Stimulated activated CD4-positive, alpha-beta T cell treated with anti-CD3 and anti-CD28 coated beads, Interleukin-12 subunit alpha, Interleukin-12 subunit beta, amount 100 ng/mL, for 4 hours (primary cell): ENCODE measurements around the gene GAS7.

Experiments used
- DNase-seq: peaks from one replicate; pipeline ENCODE4 v3.0.0-alpha.2; 2020

GAS7 gene

GRCh38 chr17:9907131-9907530 is 291.3 kb downstream of the GAS7 start:
- DNase-seq = no peak

GRCh38 chr17:9906616-9907015 is 291.8 kb downstream of the GAS7 start:
- DNase-seq = no peak

GRCh38 chr17:9905902-9906301 is 292.5 kb downstream of the GAS7 start:
- DNase-seq = no peak

GRCh38 chr17:9905078-9905415 is 293.4 kb downstream of the GAS7 start, which contains the start of gene RCVRN:
TSS of gene RCVRN (minus strand) at chr17:9905271. CDS start at chr17:9905180, 91 bp downstream.
- DNase-seq = no peak

- DNase-seq = no peak
Measured at GRCh38 chr17:9904277-9905077, 293.9 kb downstream of the GAS7 start.

GRCh38 chr17:9902120-9902519 is 296.3 kb downstream of the GAS7 start:
- DNase-seq = no peak

- DNase-seq = no peak
Measured at GRCh38 chr17:9900784-9901183, 297.6 kb downstream of the GAS7 start.

GRCh38 chr17:9900044-9900594 is 298.3 kb downstream of the GAS7 start:
- DNase-seq = no peak

GRCh38 chr17:9899280-9900043 is 298.9 kb downstream of the GAS7 start:
- no peak for DNase-seq

- DNase-seq = no peak
Measured at GRCh38 chr17:9898812-9899211, 299.6 kb downstream of the GAS7 start.

GRCh38 chr17:9897372-9897968 is 300.9 kb downstream of the GAS7 start:
- no peak for DNase-seq

GRCh38 chr17:9895923-9896322 is 302.5 kb downstream of the GAS7 start:
- no peak for DNase-seq

- no peak for DNase-seq
Measured at GRCh38 chr17:9894231-9894630, 304.2 kb downstream of the GAS7 start.

- DNase-seq = no peak
Measured at GRCh38 chr17:9893411-9894012, 304.9 kb downstream of the GAS7 start.

GRCh38 chr17:9890124-9890523 is 308.3 kb downstream of the GAS7 start:
- no peak for DNase-seq

GRCh38 chr17:9887508-9887907 is 310.9 kb downstream of the GAS7 start:
- no peak for DNase-seq

- DNase-seq = no peak
Measured at GRCh38 chr17:9886141-9886930, 312.1 kb downstream of the GAS7 start.

- DNase-seq = no peak
Measured at GRCh38 chr17:9883451-9883850, 315.0 kb downstream of the GAS7 start.

GRCh38 chr17:9880582-9880999 is 317.8 kb downstream of the GAS7 start:
- DNase-seq = no peak

- DNase-seq = no peak
Measured at GRCh38 chr17:9878786-9879525, 319.4 kb downstream of the GAS7 start.

- no peak for DNase-seq
Measured at GRCh38 chr17:9878356-9878755, 320.1 kb downstream of the GAS7 start.

- no peak for DNase-seq
Measured at GRCh38 chr17:9875441-9875840, 323.0 kb downstream of the GAS7 start.
